H1 (cell line): ENCODE data around the gene UHRF1. TPM values are rescaled to one million over a fixed set of nuclear protein-coding genes. Genes with fewer than 3 reads are reported as not detected.

Experiments
- polyA plus RNA-seq, 7 experiments: library from polyadenylated mRNA; depleted of rRNA in 3 of 7; stranded (reverse) in 5 of 7; unstranded in 2 of 7; fragments of >200 nt in 5 of 7; fragments of 200-250 nt in 2 of 7; gene quantifications; 1 replicate in 5 of 7; 2 replicates in 1 of 7; 4 replicates in 1 of 7; pipeline versions ENCODE4 v1.2.1 to v1.2.3, GENCODE V29; 2011 to 2013; ENCODE audit warnings: missing spikeins in 2 of 7, mixed read lengths in 2 of 7
- total RNA-seq: library from RNA; stranded (reverse); fragmentation: NEBNext Ultra II Directional; extraction: Animal tissue kit (Norgen Biotek cat#: 25700); gene quantifications from 2 replicates; pipeline ENCODE4 v1.2.1, GENCODE V29; 2021
- TF ChIP-seq, protein P1 (sequence below): fragments of 300-600 bp; sonication (generic); IDR thresholded peaks from 2 replicates; pipeline ENCODE4 v1.7.1; 2012; ENCODE audit warnings: low read length, moderate library complexity, mild to moderate bottlenecking, inconsistent platforms; ENCODE audit not compliant: insufficient replicate concordance

Gene UHRF1
- total and polyA plus RNA-seq, 2 of the 8 experiments (the other 6 are each of a cell fraction or from before 2014, with no cell fraction given) = 14.7 to 65.8 TPM

DNA sequence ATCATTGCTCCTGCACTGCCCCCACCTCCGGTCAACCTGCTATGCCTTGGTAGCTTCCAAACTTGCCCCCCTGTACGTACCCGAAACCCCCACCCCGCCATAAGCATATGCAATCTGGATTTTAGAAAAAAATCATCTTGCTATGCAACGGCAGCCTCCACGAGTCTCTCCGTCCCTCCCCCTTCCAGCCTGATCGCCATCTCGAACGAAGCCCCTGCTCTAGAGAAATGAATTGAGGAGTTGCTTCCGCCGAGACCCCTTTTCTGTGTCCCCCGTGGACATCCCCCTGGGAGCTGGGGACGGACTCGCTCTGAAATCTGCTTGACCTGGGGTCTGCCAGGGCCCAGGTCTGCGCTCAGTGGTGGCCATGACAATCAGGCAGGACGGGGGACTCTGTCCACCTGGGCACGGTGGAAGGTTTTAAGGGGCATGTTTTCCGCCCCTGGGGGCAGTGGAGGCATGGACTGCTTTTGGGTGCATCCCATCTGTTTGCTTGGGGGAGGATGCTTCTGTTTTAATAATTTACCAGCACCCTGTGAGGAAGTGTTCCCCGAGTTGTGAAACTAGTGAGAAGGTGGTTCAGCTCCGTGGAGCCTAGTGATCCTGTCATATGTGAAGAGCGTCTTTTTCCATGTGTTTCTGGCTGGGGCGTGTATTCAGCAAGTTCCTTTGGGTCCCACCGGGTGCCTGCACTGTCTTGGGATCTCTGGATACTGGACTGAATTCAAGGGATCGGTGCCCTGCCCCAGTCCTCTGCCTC lies 60.7 kb downstream of the UHRF1 start (continued):
- TF ChIP-seq, protein P1, sequence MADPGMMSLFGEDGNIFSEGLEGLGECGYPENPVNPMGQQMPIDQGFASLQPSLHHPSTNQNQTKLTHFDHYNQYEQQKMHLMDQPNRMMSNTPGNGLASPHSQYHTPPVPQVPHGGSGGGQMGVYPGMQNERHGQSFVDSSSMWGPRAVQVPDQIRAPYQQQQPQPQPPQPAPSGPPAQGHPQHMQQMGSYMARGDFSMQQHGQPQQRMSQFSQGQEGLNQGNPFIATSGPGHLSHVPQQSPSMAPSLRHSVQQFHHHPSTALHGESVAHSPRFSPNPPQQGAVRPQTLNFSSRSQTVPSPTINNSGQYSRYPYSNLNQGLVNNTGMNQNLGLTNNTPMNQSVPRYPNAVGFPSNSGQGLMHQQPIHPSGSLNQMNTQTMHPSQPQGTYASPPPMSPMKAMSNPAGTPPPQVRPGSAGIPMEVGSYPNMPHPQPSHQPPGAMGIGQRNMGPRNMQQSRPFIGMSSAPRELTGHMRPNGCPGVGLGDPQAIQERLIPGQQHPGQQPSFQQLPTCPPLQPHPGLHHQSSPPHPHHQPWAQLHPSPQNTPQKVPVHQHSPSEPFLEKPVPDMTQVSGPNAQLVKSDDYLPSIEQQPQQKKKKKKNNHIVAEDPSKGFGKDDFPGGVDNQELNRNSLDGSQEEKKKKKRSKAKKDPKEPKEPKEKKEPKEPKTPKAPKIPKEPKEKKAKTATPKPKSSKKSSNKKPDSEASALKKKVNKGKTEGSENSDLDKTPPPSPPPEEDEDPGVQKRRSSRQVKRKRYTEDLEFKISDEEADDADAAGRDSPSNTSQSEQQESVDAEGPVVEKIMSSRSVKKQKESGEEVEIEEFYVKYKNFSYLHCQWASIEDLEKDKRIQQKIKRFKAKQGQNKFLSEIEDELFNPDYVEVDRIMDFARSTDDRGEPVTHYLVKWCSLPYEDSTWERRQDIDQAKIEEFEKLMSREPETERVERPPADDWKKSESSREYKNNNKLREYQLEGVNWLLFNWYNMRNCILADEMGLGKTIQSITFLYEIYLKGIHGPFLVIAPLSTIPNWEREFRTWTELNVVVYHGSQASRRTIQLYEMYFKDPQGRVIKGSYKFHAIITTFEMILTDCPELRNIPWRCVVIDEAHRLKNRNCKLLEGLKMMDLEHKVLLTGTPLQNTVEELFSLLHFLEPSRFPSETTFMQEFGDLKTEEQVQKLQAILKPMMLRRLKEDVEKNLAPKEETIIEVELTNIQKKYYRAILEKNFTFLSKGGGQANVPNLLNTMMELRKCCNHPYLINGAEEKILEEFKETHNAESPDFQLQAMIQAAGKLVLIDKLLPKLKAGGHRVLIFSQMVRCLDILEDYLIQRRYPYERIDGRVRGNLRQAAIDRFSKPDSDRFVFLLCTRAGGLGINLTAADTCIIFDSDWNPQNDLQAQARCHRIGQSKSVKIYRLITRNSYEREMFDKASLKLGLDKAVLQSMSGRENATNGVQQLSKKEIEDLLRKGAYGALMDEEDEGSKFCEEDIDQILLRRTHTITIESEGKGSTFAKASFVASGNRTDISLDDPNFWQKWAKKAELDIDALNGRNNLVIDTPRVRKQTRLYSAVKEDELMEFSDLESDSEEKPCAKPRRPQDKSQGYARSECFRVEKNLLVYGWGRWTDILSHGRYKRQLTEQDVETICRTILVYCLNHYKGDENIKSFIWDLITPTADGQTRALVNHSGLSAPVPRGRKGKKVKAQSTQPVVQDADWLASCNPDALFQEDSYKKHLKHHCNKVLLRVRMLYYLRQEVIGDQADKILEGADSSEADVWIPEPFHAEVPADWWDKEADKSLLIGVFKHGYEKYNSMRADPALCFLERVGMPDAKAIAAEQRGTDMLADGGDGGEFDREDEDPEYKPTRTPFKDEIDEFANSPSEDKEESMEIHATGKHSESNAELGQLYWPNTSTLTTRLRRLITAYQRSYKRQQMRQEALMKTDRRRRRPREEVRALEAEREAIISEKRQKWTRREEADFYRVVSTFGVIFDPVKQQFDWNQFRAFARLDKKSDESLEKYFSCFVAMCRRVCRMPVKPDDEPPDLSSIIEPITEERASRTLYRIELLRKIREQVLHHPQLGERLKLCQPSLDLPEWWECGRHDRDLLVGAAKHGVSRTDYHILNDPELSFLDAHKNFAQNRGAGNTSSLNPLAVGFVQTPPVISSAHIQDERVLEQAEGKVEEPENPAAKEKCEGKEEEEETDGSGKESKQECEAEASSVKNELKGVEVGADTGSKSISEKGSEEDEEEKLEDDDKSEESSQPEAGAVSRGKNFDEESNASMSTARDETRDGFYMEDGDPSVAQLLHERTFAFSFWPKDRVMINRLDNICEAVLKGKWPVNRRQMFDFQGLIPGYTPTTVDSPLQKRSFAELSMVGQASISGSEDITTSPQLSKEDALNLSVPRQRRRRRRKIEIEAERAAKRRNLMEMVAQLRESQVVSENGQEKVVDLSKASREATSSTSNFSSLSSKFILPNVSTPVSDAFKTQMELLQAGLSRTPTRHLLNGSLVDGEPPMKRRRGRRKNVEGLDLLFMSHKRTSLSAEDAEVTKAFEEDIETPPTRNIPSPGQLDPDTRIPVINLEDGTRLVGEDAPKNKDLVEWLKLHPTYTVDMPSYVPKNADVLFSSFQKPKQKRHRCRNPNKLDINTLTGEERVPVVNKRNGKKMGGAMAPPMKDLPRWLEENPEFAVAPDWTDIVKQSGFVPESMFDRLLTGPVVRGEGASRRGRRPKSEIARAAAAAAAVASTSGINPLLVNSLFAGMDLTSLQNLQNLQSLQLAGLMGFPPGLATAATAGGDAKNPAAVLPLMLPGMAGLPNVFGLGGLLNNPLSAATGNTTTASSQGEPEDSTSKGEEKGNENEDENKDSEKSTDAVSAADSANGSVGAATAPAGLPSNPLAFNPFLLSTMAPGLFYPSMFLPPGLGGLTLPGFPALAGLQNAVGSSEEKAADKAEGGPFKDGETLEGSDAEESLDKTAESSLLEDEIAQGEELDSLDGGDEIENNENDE = no peak
